DND-41 (cell line): ENCODE results near the gene SLC49A4.

Experiments used
- CTCF ChIP-seq: IDR thresholded peaks from 2 replicates; pipeline ENCODE4 v1.5.1; 2012; ENCODE audit warnings: borderline replicate concordance, low read length, moderate library complexity, mild to moderate bottlenecking; ENCODE audit not compliant: poor library complexity, severe bottlenecking; ENCODE audit errors: extremely low read depth
- EZH2 ChIP-seq: IDR thresholded peaks from 3 replicates; pipeline ENCODE4 v1.6.1; 2012; ENCODE audit warnings: borderline replicate concordance, low read depth, mild to moderate bottlenecking, moderate library complexity, low read length, inconsistent platforms; ENCODE audit not compliant: severe bottlenecking

GRCh38 chr3:122766430-122766829, 28.4 kb upstream of the SLC49A4 start:
- TF ChIP-seq CTCF (no peak), EZH2 (no peak)
